ENCODE results near the gene PCDHGA8.

GRCh38 chr5:141409598-141410306 is 17.3 kb downstream of the PCDHGA8 start:
- TF ChIP-seq CTCF (IDR thresholded peaks at IDR 0.05) (no peak), POLR2AphosphoS5 (IDR thresholded peaks at IDR 0.05) (no peak), POLR2A (IDR thresholded peaks at IDR 0.05; ENCODE audit: low read depth) (no peak), EP300 (IDR thresholded peaks at IDR 0.05) (no peak)

Measured in esophagus muscularis mucosa (tissue), 4 donors.